Karpas-422 (cell line): ENCODE data around the gene NUDT16L1. TPM values are rescaled to one million over a fixed set of nuclear protein-coding genes. Genes with fewer than 3 reads are reported as not detected.

ENCODE experiments used
- DNase-seq: peaks from one replicate; pipeline ENCODE4 v3.0.0-alpha.2; 2015
- H2AFZ ChIP-seq: fragments of 200-600 bp; sonication (generic); 2 replicates; pipeline ENCODE4 v1.6.1; 2014; ENCODE audit warnings: antibody characterized with exemption, low read length, mixed read lengths
- H3K27ac ChIP-seq: fragments of 200-600 bp; sonication (generic); 2 replicates; pipeline ENCODE4 v1.5.1; 2014; ENCODE audit warnings: mild to moderate bottlenecking, low read length, moderate library complexity
- H3K27me3 ChIP-seq: fragments of 200-600 bp; sonication (generic); 2 replicates; pipeline ENCODE4 v1.6.1; 2014; ENCODE audit warnings: low read length, mixed read lengths
- H3K36me3 ChIP-seq: fragments of 200-600 bp; sonication (generic); 2 replicates; pipeline ENCODE4 v1.6.1; 2014; ENCODE audit warnings: low read length, mixed read lengths; ENCODE audit not compliant: insufficient read depth
- H3K4me1 ChIP-seq: fragments of 200-600 bp; sonication (generic); 2 replicates; pipeline ENCODE4 v1.6.1; 2014; ENCODE audit warnings: mild to moderate bottlenecking, low read length, mixed read lengths
- H3K4me2 ChIP-seq: fragments of 200-600 bp; sonication (generic); 2 replicates; pipeline ENCODE4 v1.6.1; 2014; ENCODE audit warnings: low read length, low read depth, mild to moderate bottlenecking; ENCODE audit not compliant: poor library complexity, severe bottlenecking
- H3K4me3 ChIP-seq: fragments of 200-600 bp; sonication (generic); 2 replicates; pipeline ENCODE4 v1.5.1; 2014; ENCODE audit warnings: mild to moderate bottlenecking, antibody characterized with exemption, low read length, mixed read lengths
- H3K79me2 ChIP-seq: fragments of 200-600 bp; sonication (generic); 2 replicates; pipeline ENCODE4 v1.6.1; 2014; ENCODE audit warnings: mild to moderate bottlenecking, low read length, mixed read lengths
- H3K9ac ChIP-seq: fragments of 200-600 bp; sonication (generic); 2 replicates; pipeline ENCODE4 v1.6.0; 2014; ENCODE audit warnings: low read length
- H3K9me2 ChIP-seq: fragments of 200-600 bp; sonication (generic), shearing (Covaris generic); replicated peaks from 2 replicates; pipeline ENCODE4 v1.6.0; 2014; ENCODE audit warnings: mild to moderate bottlenecking, low read length, moderate library complexity; ENCODE audit not compliant: insufficient read depth
- H3K9me3 ChIP-seq: fragments of 300-700, 200-600 bp; sonication (generic); 2 replicates; pipeline ENCODE4 v1.6.1; 2014; ENCODE audit warnings: low read length, mixed read lengths
- H4K20me1 ChIP-seq: fragments of 200-600 bp; sonication (generic); 2 replicates; pipeline ENCODE4 v1.6.1; 2014; ENCODE audit warnings: mild to moderate bottlenecking, antibody characterized with exemption, low read length, low read depth; ENCODE audit not compliant: insufficient read depth
- total RNA-seq: library from RNA; depleted of rRNA; stranded (reverse); fragments of >200 nt; shearing (Covaris generic); gene quantifications from 2 replicates; pipeline ENCODE4 v1.2.3, GENCODE V29; 2014; ENCODE audit warnings: low replicate concordance

Gene NUDT16L1
- total RNA-seq, 1 experiment from 2014 or later: 24.0 TPM

DNA sequence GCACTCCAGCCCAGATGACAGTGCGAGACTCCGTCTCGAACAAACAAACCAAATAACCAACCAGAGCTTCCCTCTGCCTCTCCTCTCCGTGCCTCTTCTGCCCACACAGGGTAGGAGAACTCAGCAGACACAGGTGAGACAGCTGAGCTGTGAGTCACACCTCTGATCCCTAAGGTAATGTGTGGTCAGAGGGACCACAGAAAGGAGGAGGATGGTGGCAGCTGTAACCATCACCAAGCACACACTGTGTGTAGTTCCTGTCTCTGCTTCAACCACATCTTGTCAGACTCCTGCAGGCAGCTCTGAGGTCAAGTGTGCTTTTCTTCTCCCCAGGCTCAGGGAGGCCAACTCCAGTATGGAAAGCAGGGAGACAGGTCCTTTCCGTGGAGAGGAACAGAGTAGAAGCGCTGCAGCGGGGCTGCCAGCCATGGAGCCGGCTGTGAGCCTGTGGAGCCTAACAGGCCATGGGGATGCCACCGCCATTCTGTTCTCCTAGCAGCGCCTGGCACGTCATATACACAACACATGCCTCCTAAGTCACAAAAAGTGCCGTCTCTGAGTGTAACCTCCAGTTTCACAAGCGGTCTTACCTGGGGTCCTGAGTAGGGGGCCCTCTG is 7.1 kb downstream of the NUDT16L1 start:
- Histone ChIP-seq H3K9ac (no peak overlapping the region), H3K27ac (no peak overlapping the region), H2AFZ (no peak overlapping the region), H3K4me3 (no peak overlapping the region), H3K9me3 (no peaks in the 10 kb centered on the region), H3K9me2 (no peaks in the 10 kb centered on the region), H3K79me2 (0 out of 2 replicates have a peak, but pooled peaks cover 5% of the 10 kb centered on the region), H3K4me2 (no peak overlapping the region), H3K4me1 (peaks cover 12% of the 10 kb centered on the region), H4K20me1 (no peaks in the 10 kb centered on the region; the same call in 1 of the 2 replicates), H3K27me3 (no peaks in the 10 kb centered on the region), H3K36me3 (peaks cover 2% of the 10 kb centered on the region)
- DNase-seq: no peak

GRCh38 chr16:4700997-4701743 is 7.8 kb downstream of the NUDT16L1 start:
- Histone ChIP-seq H3K79me2 (0 out of 2 replicates have a peak, but pooled peaks cover under 1% of the 10 kb centered on the region), H3K27ac (no peak overlapping the region), H3K36me3 (peaks cover 2% of the 10 kb centered on the region), H3K9ac (no peak overlapping the region), H3K9me2 (no peaks in the 10 kb centered on the region), H3K4me2 (no peak overlapping the region), H4K20me1 (no peaks in the 10 kb centered on the region), H3K27me3 (no peaks in the 10 kb centered on the region), H2AFZ (no peak overlapping the region), H3K4me3 (no peak overlapping the region), H3K4me1 (peaks cover 5% of the 10 kb centered on the region), H3K9me3 (no peaks in the 10 kb centered on the region)
- no peak for DNase-seq

DNA sequence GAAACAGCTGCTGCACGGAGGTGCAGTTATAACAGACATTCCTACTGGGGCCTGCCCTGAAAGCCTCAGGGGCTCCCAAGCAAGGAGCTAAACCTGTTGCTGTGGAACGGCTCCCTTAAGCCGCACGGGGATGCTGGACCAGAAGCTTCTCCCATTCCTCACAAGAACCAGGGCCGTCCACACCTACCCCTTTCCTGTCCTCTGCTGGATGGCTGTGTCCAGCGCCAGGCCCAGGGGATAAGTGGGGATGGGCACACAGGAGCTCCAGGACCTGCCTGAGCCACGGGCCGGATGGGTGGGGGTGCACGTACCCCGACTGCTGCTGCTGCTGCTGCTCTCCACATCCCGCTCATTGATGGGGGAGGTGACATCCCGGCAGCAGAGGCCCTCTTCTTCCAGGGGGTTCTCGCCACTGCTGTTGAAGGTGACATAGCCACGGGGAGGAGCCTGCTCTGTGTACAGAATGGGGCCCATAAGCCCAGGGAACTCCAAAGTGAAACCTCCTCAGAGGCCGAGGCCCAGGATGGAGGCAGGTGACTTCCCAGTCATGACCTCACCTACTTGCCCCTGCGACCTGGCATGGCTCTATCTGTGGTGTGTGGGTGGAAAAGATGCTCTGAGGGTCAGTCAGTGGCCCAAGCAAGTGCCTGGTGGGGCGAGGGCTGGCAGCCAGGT is 8.6 kb downstream of the NUDT16L1 start:
- Histone ChIP-seq H3K9me3 (no peaks in the 10 kb centered on the region), H3K4me2 (no peak overlapping the region), H3K27me3 (no peaks in the 10 kb centered on the region), H3K9ac (no peak overlapping the region), H4K20me1 (no peaks in the 10 kb centered on the region), H3K9me2 (no peaks in the 10 kb centered on the region), H3K4me1 (no peaks in the 10 kb centered on the region), H3K79me2 (no peaks in the 10 kb centered on the region), H3K27ac (no peak overlapping the region), H3K36me3 (peaks cover 2% of the 10 kb centered on the region; the same call in 1 of the 2 replicates), H2AFZ (no peak overlapping the region), H3K4me3 (no peak overlapping the region)
- no peak for DNase-seq

GRCh38 chr16:4702466-4702808 is 9.1 kb downstream of the NUDT16L1 start:
- H3K4me3 ChIP-seq: no peak overlapping the region
- no peaks in the 10 kb centered on the region for H3K9me3 ChIP-seq
- no peaks in the 10 kb centered on the region for H3K9me2 ChIP-seq
- no peak overlapping the region for H3K4me2 ChIP-seq
- H3K4me1 ChIP-seq: no peaks in the 10 kb centered on the region
- H2AFZ ChIP-seq: no peak overlapping the region
- no peaks in the 10 kb centered on the region for H3K27me3 ChIP-seq
- no peak for DNase-seq
- H3K36me3 ChIP-seq: peaks cover 2% of the 10 kb centered on the region; the same call in 1 of the 2 replicates
- H3K27ac ChIP-seq: no peak overlapping the region
- H3K79me2 ChIP-seq: no peaks in the 10 kb centered on the region
- H3K9ac ChIP-seq: no peak overlapping the region
- no peaks in the 10 kb centered on the region for H4K20me1 ChIP-seq

- DNase-seq: no peak
- H4K20me1 ChIP-seq: no peaks in the 10 kb centered on the region
- no peak overlapping the region for H3K9ac ChIP-seq
Measured at GRCh38 chr16:4703906-4704305, 10.5 kb downstream of the NUDT16L1 start.

GRCh38 chr16:4704491-4704890 is 11.1 kb downstream of the NUDT16L1 start:
- Histone ChIP-seq H3K9me2 (no peaks in the 10 kb centered on the region), H3K4me1 (no peaks in the 10 kb centered on the region), H3K27me3 (no peaks in the 10 kb centered on the region), H3K9me3 (no peaks in the 10 kb centered on the region), H4K20me1 (no peaks in the 10 kb centered on the region), H3K4me2 (no peak overlapping the region), H3K9ac (no peak overlapping the region), H2AFZ (no peak overlapping the region), H3K79me2 (no peaks in the 10 kb centered on the region), H3K27ac (no peak overlapping the region), H3K36me3 (peaks cover 2% of the 10 kb centered on the region; the same call in 1 of the 2 replicates), H3K4me3 (no peak overlapping the region)
- DNase-seq: no peak

More at GRCh38 chr16:4703906-4704305, 10.5 kb downstream of the NUDT16L1 start:
- Histone ChIP-seq H3K4me2 (no peak overlapping the region), H3K4me1 (no peaks in the 10 kb centered on the region), H3K27me3 (no peaks in the 10 kb centered on the region), H3K79me2 (no peaks in the 10 kb centered on the region), H3K27ac (no peak overlapping the region), H3K9me3 (no peaks in the 10 kb centered on the region), H3K9me2 (no peaks in the 10 kb centered on the region), H3K4me3 (no peak overlapping the region), H3K36me3 (0 out of 2 replicates have a peak, but pooled peaks cover 2% of the 10 kb centered on the region), H2AFZ (no peak overlapping the region)

GRCh38 chr16:4704913-4705312 is 11.6 kb downstream of the NUDT16L1 start:
- H3K4me2 ChIP-seq: no peak overlapping the region
- no peaks in the 10 kb centered on the region for H3K79me2 ChIP-seq
- H3K9me2 ChIP-seq: no peaks in the 10 kb centered on the region
- peaks cover 2% of the 10 kb centered on the region; the same call in 1 of the 2 replicates for H3K36me3 ChIP-seq
- H3K4me3 ChIP-seq: no peak overlapping the region
- no peaks in the 10 kb centered on the region for H4K20me1 ChIP-seq
- no peak overlapping the region for H2AFZ ChIP-seq
- H3K4me1 ChIP-seq: no peaks in the 10 kb centered on the region
- no peaks in the 10 kb centered on the region for H3K27me3 ChIP-seq
- DNase-seq: no peak
- H3K9me3 ChIP-seq: no peaks in the 10 kb centered on the region
- H3K27ac ChIP-seq: no peak overlapping the region
- no peak overlapping the region for H3K9ac ChIP-seq

DNA sequence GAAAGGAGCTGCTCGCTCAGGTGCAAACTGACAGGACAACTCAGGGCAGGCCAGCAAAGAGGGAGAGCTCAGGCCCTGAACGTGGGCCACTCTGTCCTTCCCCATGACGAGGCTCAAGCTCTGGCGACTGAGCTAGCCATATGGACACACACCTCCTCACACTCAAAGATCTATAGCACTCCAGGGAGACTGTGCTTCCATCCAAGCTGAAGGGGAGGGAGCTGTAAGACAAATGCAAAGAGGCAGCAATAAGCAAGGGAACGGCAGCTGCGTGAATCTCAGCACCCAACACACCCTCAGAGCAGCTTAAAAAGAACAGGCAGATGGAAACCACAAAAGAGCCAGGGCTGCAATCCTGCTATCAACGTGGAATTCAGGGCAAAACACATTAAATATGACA is 13.5 kb downstream of the NUDT16L1 start:
- no peak overlapping the region for H3K4me3 ChIP-seq
- peaks cover 2% of the 10 kb centered on the region; the same call in 1 of the 2 replicates for H3K36me3 ChIP-seq
- no peaks in the 10 kb centered on the region for H3K79me2 ChIP-seq
- H3K27me3 ChIP-seq: no peaks in the 10 kb centered on the region
- H3K4me1 ChIP-seq: no peaks in the 10 kb centered on the region
- no peak overlapping the region for H3K4me2 ChIP-seq
- H3K9me3 ChIP-seq: no peaks in the 10 kb centered on the region
- DNase-seq: no peak
- no peak overlapping the region for H3K27ac ChIP-seq
- H3K9ac ChIP-seq: no peak overlapping the region
- no peaks in the 10 kb centered on the region for H3K9me2 ChIP-seq
- no peaks in the 10 kb centered on the region for H4K20me1 ChIP-seq
- no peak overlapping the region for H2AFZ ChIP-seq
